HG02798 (cell line): Measurements from ENCODE around the gene MPPED2.

Experiments
- ATAC-seq: cut with Tn5 transposase; IDR thresholded peaks from one replicate; pipeline ENCODE4 v1.9.1; 2021; ENCODE audit warnings: mild to moderate bottlenecking; ENCODE audit not compliant: unreplicated experiment, poor library complexity

The MPPED2 gene

GRCh38 chr11:30538251-30538650 lies 47.9 kb downstream of the MPPED2 start:
- ATAC-seq, result no peak

- no peak for ATAC-seq
Observed at GRCh38 chr11:30535818-30536217, 50.3 kb downstream of the MPPED2 start.

GRCh38 chr11:30533445-30533947 lies 52.7 kb downstream of the MPPED2 start:
- no peak for ATAC-seq

- ATAC-seq, result no peak
Observed at GRCh38 chr11:30527566-30527965, 58.6 kb downstream of the MPPED2 start.

GRCh38 chr11:30526558-30526957 lies 59.6 kb downstream of the MPPED2 start:
- no peak for ATAC-seq

- ATAC-seq, result no peak
Observed at GRCh38 chr11:30522536-30523243, 63.5 kb downstream of the MPPED2 start.

GRCh38 chr11:30521297-30522071 lies 64.7 kb downstream of the MPPED2 start:
- no peak for ATAC-seq

GRCh38 chr11:30513087-30513486 lies 73.1 kb downstream of the MPPED2 start:
- ATAC-seq, result no peak

- no peak for ATAC-seq
Observed at GRCh38 chr11:30511408-30511807, 74.7 kb downstream of the MPPED2 start.

- no peak for ATAC-seq
Observed at GRCh38 chr11:30510750-30511149, 75.4 kb downstream of the MPPED2 start.

- ATAC-seq, result no peak
Observed at GRCh38 chr11:30509364-30509763, 76.8 kb downstream of the MPPED2 start.

- ATAC-seq, result no peak
Observed at GRCh38 chr11:30508594-30508993, 77.6 kb downstream of the MPPED2 start.

- ATAC-seq, result no peak
Observed at GRCh38 chr11:30505603-30506002, 80.5 kb downstream of the MPPED2 start.

GRCh38 chr11:30504468-30504867 lies 81.7 kb downstream of the MPPED2 start:
- ATAC-seq, result no peak

GRCh38 chr11:30503156-30503555 lies 83.0 kb downstream of the MPPED2 start:
- ATAC-seq, result no peak

- ATAC-seq, result no peak
Observed at GRCh38 chr11:30502305-30502704, 83.8 kb downstream of the MPPED2 start.

GRCh38 chr11:30501744-30502143 lies 84.4 kb downstream of the MPPED2 start:
- no peak for ATAC-seq

- no peak for ATAC-seq
Observed at GRCh38 chr11:30499940-30500339, 86.2 kb downstream of the MPPED2 start.

GRCh38 chr11:30497600-30497999 lies 88.6 kb downstream of the MPPED2 start:
- ATAC-seq, result no peak

- ATAC-seq, result no peak
Observed at GRCh38 chr11:30496935-30497334, 89.2 kb downstream of the MPPED2 start.

- no peak for ATAC-seq
Observed at GRCh38 chr11:30495437-30495836, 90.7 kb downstream of the MPPED2 start.

- ATAC-seq, result no peak
Observed at GRCh38 chr11:30489511-30489910, 96.6 kb downstream of the MPPED2 start.
